GM19240 (cell line): ENCODE measurements around the gene PODXL.
"Not testable (repeated sequence)": the region's sequence is repeated elsewhere in the genome, so short reads cannot be mapped to it uniquely, and the experiment has no call there.

Experiments used
- DNase-seq: peaks from one replicate; pipeline ENCODE4 v3.0.0; 2011; ENCODE audit warnings: low spot score; ENCODE audit not compliant: insufficient read length

PODXL gene

GRCh38 chr7:131495669-131496498 is 60.5 kb downstream of the PODXL start:
- no peak for DNase-seq

- DNase-seq = no peak
Observed at GRCh38 chr7:131494182-131494581, 62.2 kb downstream of the PODXL start.

- no peak for DNase-seq
Observed at GRCh38 chr7:131493581-131493980, 62.8 kb downstream of the PODXL start.

GRCh38 chr7:131493081-131493480 is 63.3 kb downstream of the PODXL start:
- DNase-seq = no peak

- DNase-seq = no peak
Observed at GRCh38 chr7:131489881-131490280, 66.5 kb downstream of the PODXL start.

GRCh38 chr7:131489196-131489595 is 67.2 kb downstream of the PODXL start:
- DNase-seq = no peak

GRCh38 chr7:131488361-131488760 is 68.1 kb downstream of the PODXL start:
- no peak for DNase-seq

- no peak for DNase-seq
Observed at GRCh38 chr7:131487217-131487616, 69.2 kb downstream of the PODXL start.

GRCh38 chr7:131486346-131486745 is 70.1 kb downstream of the PODXL start:
- DNase-seq = no peak

- no peak for DNase-seq
Observed at GRCh38 chr7:131483586-131483985, 72.8 kb downstream of the PODXL start.

- no peak for DNase-seq
Observed at GRCh38 chr7:131482800-131483199, 73.6 kb downstream of the PODXL start.

- DNase-seq = no peak
Observed at GRCh38 chr7:131480384-131481315, 75.8 kb downstream of the PODXL start.

- no peak for DNase-seq
Observed at GRCh38 chr7:131476740-131477139, 79.7 kb downstream of the PODXL start.

- no peak for DNase-seq
Observed at GRCh38 chr7:131471250-131472004, 85.0 kb downstream of the PODXL start.

- no peak for DNase-seq
Observed at GRCh38 chr7:131467788-131468187, 88.6 kb downstream of the PODXL start.

- no peak for DNase-seq
Observed at GRCh38 chr7:131466735-131467365, 89.6 kb downstream of the PODXL start.

- DNase-seq = not testable (repeated sequence)
Observed at GRCh38 chr7:131462715-131463114, 93.7 kb downstream of the PODXL start.

GRCh38 chr7:131462059-131462458 is 94.4 kb downstream of the PODXL start:
- no peak for DNase-seq

GRCh38 chr7:131459256-131459655 is 97.2 kb downstream of the PODXL start:
- no peak for DNase-seq

- no peak for DNase-seq
Observed at GRCh38 chr7:131456338-131456737, 100.1 kb downstream of the PODXL start.

- DNase-seq = no peak
Observed at GRCh38 chr7:131455546-131455945, 100.9 kb downstream of the PODXL start.
